Measurements from ENCODE around the gene EID3.

The EID3 gene

GRCh38 chr12:104347374-104348075 is 44.0 kb downstream of the EID3 start:
- no peak overlapping the region for H3K4me3 ChIP-seq (replicated peaks; ENCODE audit: low read depth, low read length)
- no peak for DNase-seq (ENCODE audit: extremely low read depth, insufficient read length)
- no peaks in the 10 kb centered on the region for H3K27me3 ChIP-seq (replicated peaks; ENCODE audit: control insufficient read depth, insufficient read depth, low read length)
- H3K36me3 ChIP-seq (ENCODE audit: control insufficient read depth, insufficient read depth, low read length): peaks cover 19% of the 10 kb centered on the region
- TF ChIP-seq CTCF (IDR thresholded peaks at IDR 0.05; ENCODE audit: insufficient read depth, low read length, poor library complexity, severe bottlenecking): no peak

GRCh38 chr12:104348283-104348993 is 44.9 kb downstream of the EID3 start:
- DNase-seq (ENCODE audit: extremely low read depth, insufficient read length): no peak
- TF ChIP-seq CTCF (IDR thresholded peaks at IDR 0.05; ENCODE audit: insufficient read depth, low read length, poor library complexity, severe bottlenecking): no peak
- peaks cover 13% of the 10 kb centered on the region for H3K36me3 ChIP-seq (ENCODE audit: control insufficient read depth, insufficient read depth, low read length)
- no peaks in the 10 kb centered on the region for H3K27me3 ChIP-seq (replicated peaks; ENCODE audit: control insufficient read depth, insufficient read depth, low read length)
- no peak overlapping the region for H3K4me3 ChIP-seq (replicated peaks; ENCODE audit: low read depth, low read length)

- Histone ChIP-seq H3K36me3 (ENCODE audit: control insufficient read depth, insufficient read depth, low read length) (peaks cover 13% of the 10 kb centered on the region), H3K27me3 (replicated peaks; ENCODE audit: control insufficient read depth, insufficient read depth, low read length) (no peaks in the 10 kb centered on the region), H3K4me3 (replicated peaks; ENCODE audit: low read depth, low read length) (no peak overlapping the region)
- no peak for TF ChIP-seq CTCF (IDR thresholded peaks at IDR 0.05; ENCODE audit: insufficient read depth, low read length, poor library complexity, severe bottlenecking)
- no peak for DNase-seq (ENCODE audit: extremely low read depth, insufficient read length)
These were observed 45.5 kb downstream of the EID3 start for GRCh38 chr12:104348994-104349494.

GRCh38 chr12:104350211-104351056 is 46.9 kb downstream of the EID3 start:
- Histone ChIP-seq H3K4me3 (replicated peaks; ENCODE audit: low read depth, low read length) (no peak overlapping the region), H3K27me3 (replicated peaks; ENCODE audit: control insufficient read depth, insufficient read depth, low read length) (no peaks in the 10 kb centered on the region), H3K36me3 (ENCODE audit: control insufficient read depth, insufficient read depth, low read length) (peaks cover 13% of the 10 kb centered on the region)
- no peak for DNase-seq (ENCODE audit: extremely low read depth, insufficient read length)
- TF ChIP-seq CTCF (IDR thresholded peaks at IDR 0.05; ENCODE audit: insufficient read depth, low read length, poor library complexity, severe bottlenecking): no peak

GRCh38 chr12:104351057-104351983 is 47.8 kb downstream of the EID3 start:
- Histone ChIP-seq H3K27me3 (replicated peaks; ENCODE audit: control insufficient read depth, insufficient read depth, low read length) (no peaks in the 10 kb centered on the region), H3K36me3 (ENCODE audit: control insufficient read depth, insufficient read depth, low read length) (peaks cover 13% of the 10 kb centered on the region), H3K4me3 (replicated peaks; ENCODE audit: low read depth, low read length) (no peak overlapping the region)
- no peak for TF ChIP-seq CTCF (IDR thresholded peaks at IDR 0.05; ENCODE audit: insufficient read depth, low read length, poor library complexity, severe bottlenecking)
- DNase-seq (ENCODE audit: extremely low read depth, insufficient read length): no peak
